HG03139 (cell line): ENCODE measurements around the gene CYB5R4.

Experiments used
- ATAC-seq: cut with Tn5 transposase; IDR thresholded peaks from one replicate; pipeline ENCODE4 v1.9.1; 2021; ENCODE audit not compliant: unreplicated experiment

The CYB5R4 gene, protein sequence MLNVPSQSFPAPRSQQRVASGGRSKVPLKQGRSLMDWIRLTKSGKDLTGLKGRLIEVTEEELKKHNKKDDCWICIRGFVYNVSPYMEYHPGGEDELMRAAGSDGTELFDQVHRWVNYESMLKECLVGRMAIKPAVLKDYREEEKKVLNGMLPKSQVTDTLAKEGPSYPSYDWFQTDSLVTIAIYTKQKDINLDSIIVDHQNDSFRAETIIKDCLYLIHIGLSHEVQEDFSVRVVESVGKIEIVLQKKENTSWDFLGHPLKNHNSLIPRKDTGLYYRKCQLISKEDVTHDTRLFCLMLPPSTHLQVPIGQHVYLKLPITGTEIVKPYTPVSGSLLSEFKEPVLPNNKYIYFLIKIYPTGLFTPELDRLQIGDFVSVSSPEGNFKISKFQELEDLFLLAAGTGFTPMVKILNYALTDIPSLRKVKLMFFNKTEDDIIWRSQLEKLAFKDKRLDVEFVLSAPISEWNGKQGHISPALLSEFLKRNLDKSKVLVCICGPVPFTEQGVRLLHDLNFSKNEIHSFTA

DNA sequence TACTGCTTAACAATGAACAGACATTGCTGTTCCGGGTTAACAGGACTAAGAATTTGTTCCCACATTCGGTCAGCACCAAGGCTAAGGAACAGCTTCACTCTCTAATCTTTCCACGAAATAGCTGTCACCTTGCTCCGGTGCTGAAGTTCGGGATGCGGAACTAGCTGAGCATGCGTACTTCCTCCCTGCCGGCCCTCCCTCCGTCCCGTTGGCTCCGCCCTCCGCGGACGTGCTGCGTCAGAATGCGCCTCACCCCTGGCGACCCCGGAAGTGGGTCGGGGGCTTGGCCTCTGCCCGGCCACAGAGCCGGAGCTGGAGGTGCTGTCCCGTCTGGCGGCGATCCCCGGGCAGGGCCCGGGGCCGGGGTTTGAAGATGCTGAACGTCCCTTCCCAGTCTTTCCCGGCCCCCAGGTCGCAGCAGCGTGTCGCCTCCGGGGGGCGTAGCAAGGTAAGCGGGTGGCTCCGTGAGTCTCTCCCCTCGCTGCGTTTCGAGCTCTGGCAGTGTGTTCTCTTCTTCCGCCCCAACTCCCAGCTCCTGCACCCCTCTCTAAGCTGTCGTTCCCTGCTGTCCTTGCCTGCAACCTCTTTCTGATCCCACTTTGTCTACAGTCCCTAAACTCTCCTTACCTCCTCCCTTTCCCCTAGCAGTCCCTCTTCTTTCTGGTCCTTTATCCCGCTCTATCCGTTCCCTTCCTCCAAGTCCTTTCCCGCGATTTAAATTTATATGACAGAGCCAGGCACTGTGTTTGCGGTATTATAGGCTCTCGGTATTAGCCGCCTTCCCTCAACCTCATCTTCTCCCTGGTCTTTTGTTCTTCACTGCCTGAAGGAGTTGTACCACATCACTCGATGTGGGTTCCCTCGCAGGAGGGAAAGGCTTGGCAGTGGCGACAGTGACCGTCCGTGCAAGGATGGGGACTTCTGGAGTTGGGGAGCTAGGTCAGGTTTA, at the start of gene CYB5R4:
CYB5R4 (plus strand) TSS at position 280 of the 949 bp plus-strand sequence; CDS start at position 374, 94 bp downstream.
- peak; percentile 98 for ATAC-seq

DNA sequence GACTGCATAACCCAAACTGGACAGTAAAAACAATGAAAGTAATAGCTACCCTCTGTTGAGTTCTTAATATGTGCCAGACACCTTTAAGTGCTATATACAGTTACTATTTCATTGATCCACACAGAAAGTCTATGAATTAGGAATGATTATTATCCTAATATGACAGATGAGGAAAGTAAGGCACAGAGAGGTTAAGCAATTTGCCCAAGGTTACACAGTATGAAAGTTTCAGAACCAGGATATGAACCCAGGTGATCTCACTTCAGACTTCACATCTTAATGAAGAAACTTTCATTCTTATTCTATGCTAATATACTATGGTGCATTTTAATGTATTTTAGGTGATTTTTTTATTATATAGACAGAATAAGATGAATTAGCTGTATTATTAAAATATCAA, 46.9 kb upstream of the CYB5R4 start:
- ATAC-seq, result no peak

DNA sequence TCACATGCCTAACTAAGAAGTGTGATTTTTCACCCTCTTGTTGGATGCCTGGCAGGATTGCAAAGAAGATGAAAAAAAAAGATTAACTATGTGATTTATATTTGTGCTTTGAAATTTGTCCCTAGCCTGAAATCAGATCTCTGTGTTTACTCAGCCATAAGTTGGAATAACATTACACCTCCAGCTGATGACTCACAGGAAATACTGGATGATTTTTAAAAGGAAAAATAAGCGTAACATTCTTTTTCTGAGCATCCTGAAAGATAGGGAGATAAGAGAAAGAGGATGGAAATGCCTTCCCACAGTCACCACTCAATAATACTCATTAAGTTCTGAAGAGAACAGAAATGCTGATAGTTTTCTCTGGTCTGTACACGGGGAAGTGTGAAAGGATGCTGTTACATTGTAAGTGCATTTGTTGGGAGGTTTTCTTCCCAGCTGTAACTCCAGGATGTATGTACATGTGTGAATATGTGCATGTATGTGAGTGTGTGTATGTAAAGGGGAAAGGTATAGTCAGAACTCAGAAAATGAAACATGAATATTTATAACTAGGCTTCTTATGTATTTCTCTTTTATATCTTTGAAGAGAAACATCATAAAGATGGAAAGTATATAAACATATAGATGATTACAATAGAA, 43.7 kb upstream of the CYB5R4 start:
- no peak for ATAC-seq

DNA sequence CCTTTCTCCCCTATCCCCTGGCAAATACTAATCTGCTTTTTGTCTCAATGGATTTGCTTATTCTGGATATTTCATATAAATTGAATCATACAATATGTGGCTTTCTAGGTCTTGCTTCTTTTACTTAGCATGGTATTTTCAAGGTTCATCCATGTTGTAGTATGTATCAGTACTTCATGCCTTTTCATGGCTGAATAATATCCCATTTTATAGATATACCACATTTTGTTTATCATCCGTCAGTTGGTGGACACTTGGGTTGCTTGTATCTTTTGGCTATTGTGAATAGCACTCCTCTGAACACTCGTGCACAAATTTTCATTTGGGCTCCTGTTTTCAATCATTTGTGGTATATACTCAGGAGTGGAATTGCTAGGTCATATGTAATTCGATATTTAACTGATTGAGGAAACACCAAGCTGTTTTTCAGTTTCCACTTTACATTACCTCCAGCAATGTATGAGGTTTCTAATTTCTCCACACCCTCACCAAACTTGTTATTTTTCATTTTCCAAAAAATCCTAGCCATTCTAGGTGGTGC, 36.8 kb upstream of the CYB5R4 start:
- no peak for ATAC-seq

DNA sequence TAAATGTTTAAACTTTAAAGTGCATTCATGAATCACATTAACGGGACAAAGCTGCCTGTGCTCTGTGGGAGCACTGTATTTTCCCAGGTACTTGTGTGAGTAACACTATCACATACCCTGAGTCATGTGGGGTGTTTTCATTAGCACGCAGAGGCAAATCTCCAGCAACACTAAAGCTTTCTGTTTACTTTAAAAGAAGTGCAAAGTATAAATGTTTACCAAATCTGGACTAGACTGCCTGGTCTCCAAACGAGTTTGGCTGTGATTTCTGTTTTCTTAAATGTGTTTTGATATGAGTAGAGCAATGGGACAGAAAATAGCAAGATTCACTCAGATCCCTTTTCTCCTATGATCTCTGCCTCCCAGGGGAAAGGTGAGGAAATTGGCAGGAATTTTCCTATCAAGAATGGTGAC, 35.1 kb upstream of the CYB5R4 start:
- no peak for ATAC-seq

DNA sequence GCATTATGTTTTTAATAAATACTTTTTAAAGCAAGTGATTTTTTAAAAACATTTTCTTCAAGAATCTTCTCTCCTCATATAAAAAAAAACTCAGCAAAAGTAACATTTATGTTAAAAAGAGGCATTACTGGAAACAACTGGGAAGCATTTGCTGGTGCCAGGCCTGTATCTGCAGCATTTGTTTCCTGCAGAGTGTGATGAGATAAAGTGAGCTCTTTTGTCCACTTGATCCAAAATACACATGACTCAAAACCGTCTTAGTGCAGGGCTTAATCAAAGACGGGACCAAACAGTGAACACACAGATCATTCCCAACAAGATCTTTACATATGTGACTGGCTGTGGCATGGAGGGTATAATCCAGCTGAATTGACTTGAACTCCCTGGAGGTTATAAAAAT, 34.7 kb upstream of the CYB5R4 start:
- ATAC-seq, result no peak

DNA sequence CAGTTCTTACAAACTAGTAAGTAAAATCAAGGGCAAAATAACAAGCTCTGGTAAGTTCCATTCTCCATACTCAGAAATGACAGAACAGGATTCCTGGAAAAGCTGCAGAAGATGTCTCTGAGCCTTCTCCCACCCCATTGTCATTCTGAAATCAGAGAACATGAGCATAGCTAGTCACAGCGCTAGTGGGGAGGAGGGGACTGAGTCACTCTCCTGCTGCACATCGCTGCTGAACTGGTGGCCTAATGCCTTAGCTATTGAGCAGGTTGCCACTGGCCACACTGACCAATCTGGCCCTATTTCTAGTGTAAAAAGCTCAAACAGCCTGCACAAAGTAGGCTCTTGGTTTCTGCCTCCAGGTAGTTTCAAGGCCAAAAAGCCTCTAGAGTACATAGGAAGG, 32.4 kb upstream of the CYB5R4 start:
- no peak for ATAC-seq

DNA sequence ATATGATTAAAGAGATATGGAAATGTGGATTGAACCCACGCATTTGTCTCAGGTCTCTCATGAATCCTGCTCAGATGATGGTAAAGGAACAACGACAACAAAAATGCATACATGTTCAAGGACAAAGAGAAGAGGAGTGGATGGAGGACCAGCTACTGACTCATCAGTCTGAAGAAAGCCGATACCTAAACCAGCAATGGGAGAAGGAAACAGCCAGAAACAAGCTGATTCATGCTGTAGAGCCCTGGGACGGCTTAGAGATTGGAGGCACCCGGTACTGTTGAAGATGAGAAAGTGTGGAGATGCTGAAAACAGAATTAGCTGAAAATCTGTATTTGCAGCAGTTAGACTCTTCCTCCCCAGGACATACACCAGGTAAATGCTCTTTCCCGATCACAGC, 20.8 kb upstream of the CYB5R4 start:
- no peak for ATAC-seq

DNA sequence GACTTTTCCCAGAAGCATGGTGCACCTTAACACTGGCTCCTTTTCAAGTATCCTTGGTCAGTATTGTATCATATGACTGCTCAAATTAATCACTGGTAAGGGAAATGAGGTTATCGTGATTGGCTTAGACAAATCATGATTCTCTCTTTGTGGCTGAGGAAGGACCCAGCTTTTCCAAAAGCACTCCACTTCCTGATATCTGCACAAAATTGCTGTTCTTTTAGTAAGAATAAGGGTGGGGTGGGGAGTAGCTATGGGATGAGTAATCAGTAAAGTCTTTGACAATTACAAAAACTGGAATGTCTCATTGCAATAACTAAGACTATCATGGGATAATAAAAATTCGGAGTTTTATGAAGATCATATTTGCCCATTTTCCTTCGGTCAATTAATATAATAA, 15.3 kb upstream of the CYB5R4 start:
- ATAC-seq, result no peak

DNA sequence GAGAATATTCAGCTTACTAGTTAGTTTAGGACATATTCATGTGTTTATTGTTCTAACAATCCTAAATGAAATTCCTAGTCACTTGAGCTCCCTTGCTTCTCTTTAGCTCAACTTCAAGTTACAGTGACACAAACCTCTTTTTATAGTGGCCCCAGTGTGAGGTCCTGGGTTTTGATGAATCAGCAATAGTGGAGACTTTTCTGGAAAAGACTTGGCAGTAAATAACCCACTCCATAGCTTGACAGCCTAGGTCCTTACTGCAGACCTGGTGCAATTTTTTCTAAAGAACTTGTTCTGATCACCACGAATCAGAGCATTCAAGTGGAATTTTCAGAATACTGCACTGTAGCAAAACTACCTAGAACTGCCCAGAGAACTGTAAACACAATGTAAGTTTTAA, 13.2 kb upstream of the CYB5R4 start:
- no peak for ATAC-seq

DNA sequence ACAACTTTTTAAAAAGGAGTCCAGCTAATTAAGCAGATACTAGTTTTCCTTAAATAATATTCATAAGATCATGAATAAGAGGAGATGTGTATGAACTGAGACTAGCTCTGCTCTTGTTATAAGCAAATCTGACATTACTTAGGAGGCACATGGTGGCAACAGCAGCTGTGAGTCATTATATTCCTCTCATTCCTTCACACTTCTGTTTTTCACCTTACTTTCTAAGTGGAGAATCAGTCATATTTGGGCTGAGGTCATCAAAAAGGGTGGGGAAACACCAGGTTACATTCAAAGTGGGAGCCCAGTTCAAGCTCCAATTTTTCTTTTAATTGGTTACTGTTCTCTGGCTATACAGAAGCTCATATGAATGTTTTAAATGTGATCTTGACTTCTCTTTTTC, 12.3 kb upstream of the CYB5R4 start:
- peak; percentile 73 for ATAC-seq

DNA sequence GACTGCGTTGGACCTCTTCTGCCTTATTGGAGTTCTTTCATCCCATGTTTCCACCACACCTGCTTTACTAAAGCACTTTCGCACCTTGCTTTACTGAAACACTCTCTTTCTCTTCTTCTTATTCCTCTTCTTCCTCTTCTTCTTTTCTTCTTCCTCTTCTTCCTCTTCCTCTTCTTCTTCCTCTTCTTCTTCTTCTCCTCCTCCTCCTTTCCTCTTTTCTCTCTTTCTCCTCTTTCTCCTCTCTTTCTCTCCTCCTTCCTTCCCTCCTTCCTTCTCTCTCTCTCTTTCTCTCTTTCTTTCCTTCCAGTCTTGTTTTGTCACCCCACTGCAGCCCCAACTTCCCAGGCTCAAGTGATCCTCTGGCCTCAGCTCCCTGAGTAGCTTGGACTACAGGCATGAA, 10.4 kb upstream of the CYB5R4 start:
- no peak for ATAC-seq

DNA sequence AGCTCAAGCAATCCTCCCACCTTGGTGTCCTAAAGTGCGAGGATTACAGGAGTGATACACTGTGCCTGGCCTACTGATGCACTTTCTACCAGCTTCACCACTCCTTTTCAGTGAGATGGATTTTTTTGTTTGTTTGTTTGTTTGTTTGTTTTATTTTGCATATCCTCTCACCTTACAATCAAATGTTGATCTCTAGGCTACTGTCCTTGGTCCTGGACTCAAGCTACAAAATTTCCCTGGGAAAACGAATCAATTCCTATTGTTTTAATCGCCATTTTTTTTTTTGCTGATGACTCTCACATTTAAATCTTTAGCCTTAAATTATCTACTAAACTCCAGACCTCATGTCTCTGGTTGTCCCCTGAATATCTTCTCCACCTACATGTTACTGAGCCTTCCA, 9.9 kb upstream of the CYB5R4 start:
- ATAC-seq, result no peak

DNA sequence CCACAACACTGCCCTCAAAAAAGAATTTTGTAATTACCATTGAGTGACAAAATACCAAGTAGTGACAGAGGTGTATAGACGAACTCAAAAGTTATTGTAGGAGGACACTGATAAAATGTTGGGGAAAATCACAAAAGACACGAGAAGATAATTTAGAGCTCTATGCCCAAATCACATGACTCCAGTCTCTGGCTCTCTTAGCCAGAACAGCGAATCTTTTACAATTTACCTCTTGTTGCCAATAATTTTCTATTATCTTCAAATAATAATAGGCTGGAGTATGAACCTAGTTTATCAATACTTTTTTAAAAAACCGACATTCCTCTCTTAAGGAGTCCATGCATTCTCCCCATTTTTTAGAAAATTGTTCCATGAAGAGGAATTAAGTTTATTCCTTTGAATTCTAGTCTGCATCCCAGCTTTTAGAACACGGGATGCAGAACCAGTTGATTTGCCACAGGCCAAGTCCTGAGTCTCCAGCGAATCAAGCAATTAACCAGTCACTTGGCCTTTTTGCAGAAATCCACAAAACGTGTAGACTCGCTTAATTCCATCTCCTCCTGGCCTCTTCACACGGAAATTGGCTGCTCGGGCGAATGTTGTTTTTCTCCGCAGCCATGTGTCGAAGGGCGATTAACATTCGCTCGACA, 6.8 kb upstream of the CYB5R4 start:
- no peak for ATAC-seq

DNA sequence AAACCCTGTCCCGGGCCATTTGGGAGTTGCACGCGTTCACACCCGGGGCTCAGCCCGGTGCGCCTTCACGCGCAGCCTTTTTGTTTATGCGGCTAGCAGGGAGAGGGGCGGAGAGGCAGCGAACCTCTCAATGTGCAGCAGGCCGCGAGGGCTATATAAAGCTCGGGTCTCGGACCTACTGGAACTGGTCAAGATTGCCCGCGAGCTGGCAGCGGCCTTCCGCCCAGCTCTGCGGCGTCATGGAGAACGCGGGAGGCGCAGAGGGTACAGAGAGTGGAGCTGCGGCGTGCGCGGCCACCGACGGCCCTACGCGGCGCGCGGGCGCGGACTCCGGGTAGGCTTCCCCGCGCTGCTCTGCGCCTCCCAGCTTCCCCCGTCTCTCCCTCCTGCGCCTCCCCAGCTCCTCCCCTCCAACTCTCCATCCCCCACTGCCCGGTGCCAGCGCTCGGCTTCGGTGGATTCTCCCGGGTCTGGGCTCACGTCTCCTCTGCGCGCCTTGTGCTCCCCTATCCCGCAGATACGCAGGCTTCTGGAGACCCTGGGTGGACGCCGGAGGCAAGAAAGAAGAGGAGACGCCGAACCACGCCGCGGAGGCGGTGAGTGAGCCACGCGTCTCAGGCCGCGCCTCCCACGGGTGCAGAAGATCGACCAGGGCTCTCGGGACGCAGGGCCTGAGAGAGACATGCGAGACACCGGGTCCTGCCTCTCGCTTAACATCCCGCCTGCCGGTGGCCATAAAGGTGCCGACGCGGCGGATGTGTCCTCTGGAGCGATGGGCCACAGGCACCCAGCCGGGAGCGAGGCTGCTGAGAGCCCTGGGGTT, 6.1 kb upstream of the CYB5R4 start, which contains the start of gene RIPPLY2:
RIPPLY2 (plus strand) TSS at position 183 of the 823 bp plus-strand sequence; CDS start at position 240, 57 bp downstream.
- ATAC-seq, result no peak

DNA sequence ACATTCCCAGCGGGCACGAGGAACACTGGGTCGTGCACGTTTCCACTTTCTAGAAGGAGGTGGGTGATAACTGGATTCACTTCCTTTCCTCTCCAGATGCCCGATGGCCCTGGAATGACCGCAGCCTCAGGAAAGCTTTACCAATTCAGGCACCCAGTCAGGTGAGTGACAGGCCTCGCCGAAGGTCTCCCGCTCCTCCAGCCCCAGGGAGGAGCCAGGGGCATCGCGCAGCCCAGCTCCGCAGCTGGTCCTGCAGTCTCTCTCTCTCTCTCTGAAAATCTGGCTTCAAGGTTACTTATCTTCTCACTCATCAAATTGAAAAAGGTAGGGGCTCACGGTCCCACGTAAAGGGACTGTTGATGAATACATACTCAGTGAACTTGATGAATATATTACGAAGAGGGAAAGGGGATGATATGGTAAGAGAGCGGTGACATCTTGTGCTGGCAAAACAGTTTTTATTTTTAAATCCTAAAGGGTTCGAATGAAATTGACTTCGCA, 5.4 kb upstream of the CYB5R4 start:
- ATAC-seq, result no peak

DNA sequence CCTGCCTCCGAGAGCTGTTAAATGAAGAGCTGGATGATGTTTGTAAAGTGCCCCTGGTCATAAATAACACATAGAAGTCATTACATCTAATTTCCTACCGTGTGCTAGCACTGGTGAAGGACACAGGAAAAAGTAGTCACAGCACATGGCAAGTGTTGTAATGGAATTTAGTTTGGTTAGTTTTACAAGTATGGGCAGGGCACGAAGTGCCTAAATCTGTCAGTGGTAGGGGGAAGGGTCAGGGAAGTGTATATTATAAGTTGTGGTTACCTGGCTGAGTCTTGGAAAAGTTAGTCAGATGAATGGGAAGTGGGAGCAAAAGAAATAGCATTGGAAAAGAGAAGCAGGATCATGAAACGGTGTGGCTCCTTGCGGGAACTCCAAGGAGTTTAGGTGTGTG, 4.7 kb upstream of the CYB5R4 start:
- no peak for ATAC-seq

DNA sequence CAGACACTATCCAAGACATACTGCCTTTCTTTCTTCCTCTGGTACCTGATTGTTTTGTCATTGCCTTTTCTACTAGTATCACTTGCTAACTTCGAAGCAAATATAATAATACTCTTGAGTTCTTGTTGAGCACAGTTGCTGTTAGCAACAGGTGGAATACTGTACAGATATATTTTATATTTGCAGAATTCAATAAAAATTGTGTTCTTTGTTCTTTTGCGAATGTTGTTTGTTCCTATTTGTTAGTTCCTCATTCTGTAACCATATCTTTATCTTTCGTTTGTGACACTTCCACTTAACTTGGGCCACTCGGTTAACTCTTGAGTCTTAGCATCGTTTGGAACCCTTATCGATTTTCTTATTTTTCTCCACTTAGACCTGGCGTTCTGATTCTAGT, 868 bp downstream of the CYB5R4 start:
- ATAC-seq, result no peak

DNA sequence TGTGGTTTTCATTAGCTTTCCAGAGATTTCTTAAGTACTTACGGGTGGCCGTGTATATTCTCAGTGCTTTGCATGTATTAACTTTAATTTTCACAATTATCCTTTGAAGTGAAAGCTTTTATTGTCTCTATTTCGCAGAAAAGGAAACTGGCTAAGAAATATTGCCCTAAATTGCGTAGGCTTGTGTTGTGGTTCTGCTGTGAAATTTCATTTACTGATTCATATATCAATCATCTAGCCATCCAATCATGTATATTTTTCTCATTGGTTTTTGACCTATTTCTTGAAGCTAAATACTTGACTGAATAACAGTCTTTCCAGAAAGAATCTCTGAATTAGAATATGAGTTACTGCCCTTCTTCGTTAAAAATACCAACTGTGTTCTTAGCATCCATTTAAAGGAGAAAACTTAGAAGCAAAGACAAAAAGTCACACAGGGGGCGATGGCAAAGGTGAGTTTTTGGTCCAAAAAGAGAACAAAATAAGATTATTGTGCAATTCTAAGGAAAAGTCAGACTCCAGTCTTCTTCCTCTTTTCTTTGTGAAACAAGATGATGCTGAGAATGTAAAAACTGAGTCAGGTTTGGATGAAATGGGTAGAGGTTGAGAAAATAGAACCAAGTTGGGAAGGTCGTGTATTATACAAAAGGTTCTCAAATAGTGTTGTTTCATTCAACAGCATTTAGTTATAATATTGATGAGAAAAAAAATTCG, 1.4 kb downstream of the CYB5R4 start:
- ATAC-seq, result no peak
